A549 (cell line): ENCODE results near the gene HBZ.
"Not testable (repeated sequence)": the region's sequence is repeated elsewhere in the genome, so short reads cannot be mapped to it uniquely, and the experiment has no call there.

Experiments used
- CEBPB ChIP-seq, 2 experiments: fragments of >200 bp in 1 of 2; sonication (Bioruptor Twin) in 1 of 2; formaldehyde crosslinking in 1 of 2; IDR thresholded peaks; 2 replicates each; pipeline ENCODE4 v1.6.1; 2012 to 2016
- CTCF ChIP-seq: fragments of >200 bp; sonication (Bioruptor Twin); formaldehyde crosslinking; IDR thresholded peaks from 3 replicates; pipeline ENCODE4 v1.5.1; 2016
- EP300 ChIP-seq, 2 experiments: fragments of >200 bp; sonication (Bioruptor Twin); formaldehyde crosslinking; IDR thresholded peaks; 2 replicates in 1 of 2; 3 replicates in 1 of 2; pipeline ENCODE4 v1.6.1; 2016 to 2017
- HOXA7 ChIP-seq: fragments of 250-450 bp; sonication (Bioruptor Pico); IDR thresholded peaks from 2 replicates; pipeline ENCODE4 v1.5.0; 2020; ENCODE audit warnings: mild to moderate bottlenecking, moderate library complexity
- HOXB13 ChIP-seq: fragments of 250-450 bp; sonication (Bioruptor Pico); IDR thresholded peaks from 2 replicates; pipeline ENCODE4 v1.5.0; 2020; ENCODE audit warnings: low read depth, mild to moderate bottlenecking, moderate library complexity
- MAFK ChIP-seq: fragments of 450-650 bp; IDR thresholded peaks from 2 replicates; pipeline ENCODE4 v1.6.1; 2014; ENCODE audit not compliant: partially characterized antibody
- MAX ChIP-seq: IDR thresholded peaks from 2 replicates; pipeline ENCODE4 v1.6.1; 2012
- POLR2A ChIP-seq: IDR thresholded peaks from 2 replicates; pipeline ENCODE4 v1.6.1; 2012; ENCODE audit warnings: mild to moderate bottlenecking, low read length
- POLR2AphosphoS2 ChIP-seq: conservative IDR thresholded peaks from 2 replicates; pipeline ENCODE4 v1.6.1; 2012; ENCODE audit warnings: low read length, improper control_type of control experiment, inconsistent platforms
- REST ChIP-seq: fragments of 200-600 bp; sonication (generic); IDR thresholded peaks from 2 replicates; pipeline ENCODE4 v1.6.1; 2016; ENCODE audit warnings: antibody characterized with exemption, mild to moderate bottlenecking, moderate library complexity
- RNF2 ChIP-seq: fragments of 200-600 bp; sonication (generic); IDR thresholded peaks from 2 replicates; pipeline ENCODE4 v1.6.1; 2016; ENCODE audit warnings: low read depth, mild to moderate bottlenecking, antibody characterized with exemption, moderate library complexity, borderline replicate concordance
- ZFP36 ChIP-seq: fragments of 450-650 bp; IDR thresholded peaks from 2 replicates; pipeline ENCODE4 v1.6.1; 2014; ENCODE audit warnings: borderline replicate concordance; ENCODE audit not compliant: partially characterized antibody

- not testable (repeated sequence) for TF ChIP-seq RNF2; HOXA7 (CRISPR knock-in tag); CTCF; MAX; POLR2AphosphoS2; POLR2A; MAFK; REST; EP300 (IDR thresholded peaks at IDR 0.05); CEBPB (IDR thresholded peaks at IDR 0.05); HOXB13 (CRISPR knock-in tag); ZFP36
Measured at GRCh38 chr16:160242-160641, 7.8 kb downstream of the HBZ start.
